CD1c-positive myeloid dendritic cell (primary cell): ENCODE data around the gene THAP4.
A peak's percentile ranks its signal among the peaks of the same experiment; 100 is the strongest.

Experiments used
- DNase-seq: peaks from one replicate; pipeline ENCODE4 v3.0.0-alpha.2; 2016; ENCODE audit errors: extremely low spot score

THAP4 gene

DNA sequence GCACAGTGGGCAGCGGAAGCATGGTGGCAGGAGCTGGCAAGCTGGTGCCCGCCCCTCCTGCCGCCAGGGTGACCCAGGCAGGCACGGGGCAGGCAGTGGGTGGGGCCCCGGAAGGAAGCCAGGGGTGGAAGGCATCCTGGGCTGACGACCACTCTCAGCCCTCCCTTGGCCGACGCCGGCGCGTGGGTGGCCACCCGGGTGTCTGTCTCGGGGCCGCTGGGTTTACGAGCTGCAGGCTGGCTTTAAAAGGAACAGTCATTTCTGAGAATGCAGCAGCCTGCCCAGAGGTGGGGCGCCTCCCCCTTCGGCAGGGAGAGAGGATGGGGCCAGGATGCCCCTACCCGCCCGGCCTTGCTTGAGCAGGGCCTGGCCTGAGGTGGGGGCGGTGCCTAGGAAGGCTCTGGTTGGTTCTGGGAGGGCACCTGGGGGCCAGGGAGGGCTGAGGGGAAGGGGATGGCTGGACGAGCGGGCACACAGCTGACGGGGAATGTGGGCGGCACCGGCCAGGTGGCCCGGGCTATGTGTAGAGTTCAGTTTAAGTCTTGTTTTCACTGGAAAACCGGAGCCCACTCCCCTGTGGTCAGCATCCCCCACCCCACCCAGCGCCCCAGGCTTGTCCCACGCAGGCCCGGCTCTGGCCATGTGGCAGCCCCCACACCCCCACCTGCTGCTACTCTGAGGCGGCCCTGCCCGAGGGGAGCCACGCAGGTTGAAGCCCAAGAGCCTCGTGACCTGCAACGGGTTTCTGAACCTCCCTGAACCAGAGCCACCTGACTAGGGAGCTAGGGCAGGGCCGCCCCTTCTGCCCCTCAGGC lies 72.2 kb downstream of the THAP4 start:
- no peak for DNase-seq

DNA sequence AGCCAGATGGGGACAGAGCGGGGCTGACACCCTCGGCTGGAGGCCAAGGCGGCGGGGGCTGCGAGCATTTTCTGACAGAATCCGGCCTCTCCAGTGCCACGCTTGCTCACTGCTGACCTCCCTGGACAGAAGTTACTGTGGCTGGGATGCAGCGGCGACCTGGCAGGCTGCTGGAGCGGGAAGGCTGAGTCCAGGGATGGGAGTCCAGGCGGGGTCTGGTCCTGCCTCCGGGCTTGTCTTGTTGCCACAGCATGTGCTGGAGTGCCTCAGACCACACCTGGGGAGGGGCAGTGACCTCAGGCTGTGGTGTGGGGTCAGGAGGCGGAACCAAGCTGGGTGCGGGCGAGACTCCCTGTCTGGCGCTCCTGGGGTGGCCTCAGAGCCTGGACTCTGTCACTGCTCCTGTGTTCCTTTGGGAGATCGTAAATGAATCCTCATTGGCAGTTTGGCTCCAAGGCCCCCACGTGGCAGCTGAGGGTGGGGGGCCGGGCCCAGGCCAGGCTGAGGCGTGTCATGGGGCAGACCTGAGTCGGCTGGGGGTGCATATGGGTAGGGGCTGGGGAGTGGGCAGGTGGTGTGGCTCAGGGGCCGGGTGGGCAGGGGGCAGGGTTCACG lies 72.9 kb downstream of the THAP4 start:
- DNase-seq = no peak

DNA sequence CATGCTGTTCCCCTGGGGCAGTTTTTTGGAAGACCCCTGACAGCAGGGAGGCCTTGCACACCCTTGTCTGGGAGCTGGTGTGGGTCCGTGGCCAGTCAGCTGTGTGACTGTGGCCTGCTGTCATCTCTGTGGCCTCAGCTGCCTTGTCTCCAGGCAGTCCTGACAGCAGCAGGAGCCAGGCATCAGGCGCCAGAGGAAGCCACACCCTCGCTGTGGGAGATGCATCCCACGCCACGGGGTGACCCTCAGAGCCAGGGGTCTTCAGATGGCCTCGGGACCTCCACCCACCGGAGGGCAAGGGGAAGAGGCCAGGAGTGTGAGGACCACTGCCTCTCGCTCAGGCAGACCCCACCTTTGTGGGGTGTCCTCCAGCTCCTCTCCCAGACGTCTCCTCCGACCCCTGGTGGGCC lies 73.4 kb downstream of the THAP4 start:
- no peak for DNase-seq

DNA sequence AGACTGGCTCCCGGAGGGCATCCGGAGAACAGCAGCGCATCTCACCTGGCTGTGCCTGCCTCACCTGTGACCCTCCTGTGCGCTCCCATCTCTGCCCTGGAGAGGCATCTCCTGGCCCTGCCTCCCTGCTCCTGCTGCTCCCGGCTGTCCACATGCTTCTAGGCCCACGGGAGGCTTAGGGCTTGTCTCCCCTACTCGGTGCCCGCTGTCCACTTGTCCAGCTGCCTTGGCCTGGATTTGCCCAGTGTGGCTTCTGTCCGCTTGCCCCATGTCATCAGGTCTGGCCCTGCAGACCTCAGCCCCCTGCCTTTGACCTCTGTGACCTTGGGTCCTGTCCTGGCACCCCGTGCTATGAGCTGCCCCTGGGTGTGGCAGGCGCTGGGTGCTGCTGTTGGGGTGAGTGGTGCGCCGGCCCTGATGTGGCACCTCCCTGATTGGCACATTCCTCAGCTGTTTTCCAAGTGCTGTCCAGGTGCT lies 73.9 kb downstream of the THAP4 start:
- no peak for DNase-seq

DNA sequence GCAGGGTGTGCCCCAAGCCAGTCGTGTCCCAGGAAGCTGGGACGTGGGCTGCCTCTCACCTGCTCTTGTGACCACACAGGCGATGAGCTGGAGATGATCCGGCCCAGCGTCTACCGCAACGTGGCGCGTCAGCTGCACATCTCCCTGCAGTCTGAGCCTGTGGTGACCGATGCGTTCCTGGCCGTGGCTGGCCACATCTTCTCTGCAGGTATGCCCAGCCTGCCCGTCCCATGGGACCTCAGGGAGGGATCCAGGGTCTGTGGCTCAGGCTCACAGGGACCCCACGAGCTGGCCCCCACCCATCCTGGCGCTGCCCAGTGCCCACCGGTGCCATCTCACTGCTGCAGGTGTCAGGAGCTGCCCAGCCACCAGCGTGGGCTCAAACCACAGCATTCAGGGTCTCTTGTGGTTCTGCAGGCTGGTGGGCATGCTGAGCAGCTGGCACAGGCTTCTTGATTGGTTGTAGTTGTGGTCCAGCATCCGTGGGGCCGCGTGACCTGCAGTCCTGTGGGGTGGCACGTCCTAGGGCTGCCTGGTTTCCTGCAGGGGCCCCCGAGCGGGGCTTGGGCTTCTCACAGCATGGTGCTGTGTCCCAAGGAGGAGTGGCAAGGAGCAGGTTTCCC lies 74.6 kb downstream of the THAP4 start:
- no peak for DNase-seq

DNA sequence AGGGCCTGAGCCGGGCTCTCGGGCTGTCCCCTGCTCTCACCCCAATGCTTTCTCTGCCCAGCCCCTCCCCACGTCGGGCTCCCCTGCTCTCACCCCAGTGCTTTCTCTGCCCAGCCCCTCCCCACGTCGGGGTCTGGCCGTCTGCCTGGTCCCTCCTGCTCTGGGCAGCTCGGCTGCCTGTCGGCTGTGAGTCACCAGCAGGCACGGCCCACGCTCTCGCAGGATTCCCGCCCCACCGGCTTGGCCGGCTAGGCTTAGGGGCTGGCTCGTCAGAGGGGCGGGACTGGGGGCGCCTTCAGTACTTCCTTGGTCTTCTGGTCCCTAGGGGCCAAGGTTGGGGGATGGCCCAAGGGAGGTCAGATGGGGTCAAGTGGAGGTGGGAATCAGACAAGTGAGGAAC lies 75.1 kb downstream of the THAP4 start:
- no peak for DNase-seq

DNA sequence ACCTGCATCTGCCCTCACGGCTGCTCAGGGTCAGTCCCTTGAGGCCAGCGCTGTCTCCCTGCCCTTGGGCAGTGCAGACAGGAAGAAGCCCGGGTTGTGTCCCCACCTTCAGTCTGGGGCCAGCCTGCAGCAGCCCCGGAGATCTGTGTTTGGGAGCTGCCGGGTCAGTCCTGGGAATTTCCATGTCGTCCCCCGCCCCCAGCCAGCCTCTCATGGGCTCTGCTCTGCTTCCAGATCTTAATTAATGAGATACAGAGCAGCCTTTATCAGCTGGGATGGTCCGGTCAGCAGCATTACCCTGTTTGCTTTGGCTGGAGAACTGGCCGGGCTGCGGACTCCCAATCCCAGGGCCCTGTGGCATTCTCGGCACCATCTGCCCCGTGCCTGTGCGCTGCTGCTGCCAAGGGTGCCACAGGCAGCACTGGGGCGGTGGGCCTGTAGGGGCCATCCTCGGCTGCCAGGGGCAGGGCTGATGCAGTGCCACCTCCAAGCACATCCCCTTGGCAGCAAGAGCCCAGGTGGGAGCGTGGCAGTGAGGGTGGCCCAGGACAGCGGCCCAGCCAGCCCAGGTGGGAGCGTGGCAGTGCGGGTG lies 76.0 kb downstream of the THAP4 start:
- no peak for DNase-seq

DNA sequence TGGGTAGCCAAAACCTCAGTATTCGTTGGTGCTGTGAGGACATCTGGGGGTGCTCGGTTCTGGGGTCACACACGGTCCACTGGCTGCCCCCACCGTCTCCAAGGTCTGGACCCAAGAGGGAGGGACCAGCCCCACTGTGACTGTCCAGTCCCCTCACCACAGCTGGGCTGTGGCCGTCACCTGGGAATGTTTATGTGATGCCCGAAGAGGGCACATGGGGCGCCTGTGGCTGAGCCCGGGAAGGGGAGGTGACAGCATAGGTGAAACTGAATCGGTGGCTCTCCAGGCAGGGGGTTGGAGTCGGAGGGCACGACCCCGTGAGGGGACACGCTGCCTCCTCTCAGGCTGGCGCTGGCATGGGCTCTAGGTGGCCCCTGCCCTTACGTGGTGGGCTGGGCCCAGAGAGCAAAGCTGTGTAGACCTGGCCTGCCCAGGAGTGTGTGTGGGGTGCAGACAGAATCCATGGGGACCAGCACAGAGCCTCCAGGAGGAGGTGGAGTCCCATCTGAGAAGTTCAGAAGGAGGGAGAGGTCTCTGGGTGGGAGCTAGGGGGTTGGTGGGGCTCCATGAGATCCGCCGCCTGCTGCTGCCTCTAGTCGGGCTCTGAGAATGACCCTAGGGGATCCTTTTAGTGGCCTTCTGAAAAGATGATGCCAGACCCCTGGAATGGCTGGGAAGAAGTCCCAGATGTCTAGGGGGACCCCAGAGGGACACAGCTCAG lies 76.6 kb downstream of the THAP4 start:
- no peak for DNase-seq

DNA sequence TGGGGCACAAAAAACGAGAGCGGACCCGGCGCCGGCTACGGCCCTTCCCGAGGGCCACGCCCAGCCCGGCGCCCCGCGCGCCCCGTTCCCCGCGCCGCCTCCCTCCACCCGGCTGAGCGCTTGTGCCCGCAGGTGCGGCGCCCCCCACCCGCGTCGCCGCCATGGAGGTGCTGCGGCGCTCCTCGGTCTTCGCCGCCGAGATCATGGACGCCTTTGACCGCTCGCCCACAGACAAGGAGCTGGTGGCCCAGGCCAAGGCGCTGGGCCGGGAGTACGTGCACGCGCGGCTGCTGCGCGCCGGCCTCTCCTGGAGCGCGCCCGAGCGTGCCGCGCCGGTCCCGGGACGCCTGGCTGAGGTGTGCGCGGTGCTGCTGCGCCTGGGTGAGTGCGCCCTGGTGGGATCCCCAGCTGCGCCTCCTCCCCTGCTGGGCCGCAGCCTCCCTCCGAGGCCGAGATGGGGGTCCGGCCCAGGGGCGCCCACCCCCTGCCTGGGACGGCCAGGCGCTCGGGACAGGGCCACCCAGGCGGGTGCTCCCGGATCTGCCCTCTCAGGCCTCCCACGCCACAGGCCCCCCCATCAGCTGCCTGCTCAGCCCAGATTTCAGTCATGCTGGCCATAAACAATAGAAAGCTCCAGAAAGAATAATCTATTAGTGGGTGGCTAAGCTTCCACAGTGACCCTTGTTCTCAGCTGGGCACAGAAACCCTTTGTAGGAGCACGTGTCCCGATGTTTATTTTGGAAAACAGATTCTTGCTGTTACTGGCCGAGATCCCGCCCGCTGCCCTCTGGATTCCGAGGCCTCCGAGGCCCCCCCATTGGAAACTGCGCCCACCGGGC lies 77.4 kb downstream of the THAP4 start:
- no peak for DNase-seq

DNA sequence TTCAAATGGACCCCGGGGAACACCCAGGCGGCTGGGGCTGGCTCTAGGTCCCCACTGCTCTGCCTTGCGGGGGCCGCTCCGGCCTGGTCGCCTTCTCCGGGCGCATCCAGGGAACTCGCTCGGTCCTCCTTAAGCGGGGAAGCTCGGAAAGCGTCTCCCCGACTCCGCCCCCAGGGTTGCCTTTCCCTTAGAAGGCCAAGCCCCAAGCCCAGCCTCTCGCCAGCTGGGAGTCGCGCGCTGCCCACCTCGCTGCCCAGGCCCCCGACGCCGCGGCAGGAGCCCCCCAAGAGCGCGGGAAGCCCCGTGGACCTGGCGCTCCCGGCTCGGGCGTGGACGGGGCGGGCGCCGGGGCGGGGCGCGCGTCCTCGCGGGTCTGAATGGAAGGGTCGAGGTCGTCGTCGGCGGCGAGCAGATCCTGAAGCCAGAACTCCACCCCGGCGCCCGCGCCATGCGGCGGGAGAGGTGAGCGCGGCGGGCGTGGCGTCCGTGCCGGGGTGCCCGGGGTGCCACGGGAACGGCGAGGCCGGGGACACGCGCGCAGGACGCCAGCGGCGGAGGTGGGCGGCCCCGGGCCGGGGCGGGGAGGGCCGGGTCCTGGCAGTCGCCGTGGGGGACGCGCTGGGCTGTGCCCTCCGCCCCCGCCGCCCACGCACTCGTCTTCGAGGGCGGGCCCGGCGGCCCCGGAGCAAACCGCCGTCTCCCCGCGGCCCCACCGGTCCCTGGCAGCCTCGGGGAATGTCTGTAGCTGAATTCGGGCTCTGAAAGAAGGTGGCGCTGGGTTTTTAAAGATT lies 78.2 kb downstream of the THAP4 start, which contains the start of gene BOK:
Gene BOK (plus strand): TSS at position 214 of the 791 bp plus-strand sequence. CDS start 739 bp downstream, outside the sequence.
- peak; percentile 10 for DNase-seq

DNA sequence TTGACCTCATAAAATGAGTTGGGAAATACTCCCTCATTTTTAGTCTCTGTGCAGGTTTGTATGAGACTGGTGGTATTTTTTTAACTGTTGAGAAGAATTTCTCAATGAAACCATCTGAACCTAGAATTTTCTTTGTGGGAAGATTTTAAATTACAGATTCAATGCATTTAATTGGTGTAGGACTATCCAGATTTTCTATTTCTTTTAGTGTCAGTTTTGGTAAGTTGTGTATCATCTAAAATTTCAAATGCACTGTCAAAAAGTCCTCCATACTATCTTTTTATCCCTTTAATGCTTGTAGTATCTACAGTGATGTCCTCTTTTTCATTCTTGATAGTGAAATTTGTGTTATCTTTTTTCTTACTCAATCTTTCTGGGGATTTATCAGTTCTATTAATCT lies 80.2 kb downstream of the THAP4 start:
- DNase-seq = no peak

DNA sequence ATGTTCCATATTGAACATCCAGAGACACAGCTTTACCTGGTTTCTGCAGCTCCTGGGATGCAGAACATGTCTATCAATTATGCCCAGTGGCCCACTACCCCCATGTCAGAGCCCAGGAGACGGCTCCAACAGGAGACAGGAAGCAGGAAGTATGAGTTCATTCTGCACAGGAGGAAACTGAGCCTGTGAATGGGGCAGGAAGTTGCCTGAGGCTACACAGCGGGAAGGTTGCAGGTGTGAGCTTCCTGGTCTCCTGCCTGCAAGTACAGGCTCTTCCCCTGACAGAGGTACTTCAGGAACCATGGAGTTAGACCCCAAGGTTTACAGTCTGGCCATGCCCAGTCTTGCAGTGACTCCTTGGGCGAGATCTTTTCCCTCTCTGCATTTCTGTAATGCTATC lies 81.2 kb downstream of the THAP4 start:
- no peak for DNase-seq

DNA sequence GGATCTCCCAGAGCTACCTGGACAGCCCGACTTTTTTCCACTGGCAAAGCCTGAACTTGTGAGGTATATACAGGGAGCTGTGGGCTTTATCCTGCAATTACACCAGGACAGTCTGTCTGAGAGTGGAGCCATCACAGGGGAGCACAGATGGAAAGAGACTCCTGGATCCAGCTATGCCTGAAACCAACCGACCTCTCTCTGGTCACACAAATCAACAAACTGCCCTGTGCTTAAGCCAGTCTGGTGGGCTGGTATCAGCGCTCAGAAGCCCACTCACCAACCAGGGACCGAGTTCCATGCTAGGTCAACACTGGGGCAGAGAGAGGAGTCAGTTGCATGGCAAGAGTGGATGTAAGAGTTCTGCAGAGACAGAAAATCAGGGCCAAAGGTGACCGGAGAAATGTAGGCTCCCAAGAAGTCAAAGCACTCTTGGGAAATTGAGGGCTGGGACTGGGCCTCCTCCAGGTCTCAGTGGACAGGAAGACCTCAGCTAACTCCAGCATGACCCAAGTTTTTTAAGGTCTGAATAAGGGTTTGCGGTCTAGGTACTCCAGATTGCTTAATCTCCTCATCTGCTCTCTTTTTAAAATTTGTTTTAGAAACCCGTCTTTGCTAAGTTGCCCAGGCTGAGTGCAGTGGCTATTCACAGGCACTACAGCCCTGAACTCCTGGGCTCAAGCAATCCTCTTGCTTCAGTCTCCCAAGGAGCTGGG lies 82.2 kb downstream of the THAP4 start:
- DNase-seq = no peak

DNA sequence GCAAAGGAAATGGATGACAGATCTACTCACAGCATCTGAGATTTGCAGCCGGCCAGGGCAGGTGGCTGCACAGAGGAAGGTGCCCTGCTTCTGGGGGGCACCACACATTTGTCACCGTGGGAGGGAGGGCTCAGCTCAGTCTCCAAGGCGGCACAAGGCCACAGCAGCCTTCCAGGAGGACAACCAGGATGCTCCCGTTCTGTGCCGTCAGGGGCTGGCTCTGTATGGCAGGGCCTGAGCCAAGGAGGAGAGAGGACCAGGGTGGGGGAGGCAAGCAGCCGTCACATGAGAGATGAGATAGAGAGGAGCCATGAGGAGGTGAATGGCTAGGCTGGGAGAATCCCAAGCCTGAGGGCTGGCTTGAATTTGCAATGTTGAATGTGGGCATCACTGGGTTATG lies 83.0 kb downstream of the THAP4 start:
- DNase-seq = no peak

DNA sequence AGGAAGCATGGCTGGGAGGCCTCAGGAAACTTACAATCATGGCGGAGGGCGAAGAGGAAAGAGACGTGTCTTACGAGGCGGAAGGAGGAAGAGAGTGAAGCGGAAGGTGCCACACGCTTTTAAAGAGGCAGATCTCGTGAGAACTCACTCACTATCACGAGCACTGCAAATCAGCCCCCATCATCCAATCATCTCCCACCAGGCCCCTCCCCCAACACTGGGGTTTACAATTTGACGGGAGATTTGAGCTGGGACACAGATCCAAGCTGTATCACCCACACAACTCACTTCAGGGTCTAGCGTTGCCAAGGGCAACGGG lies 83.5 kb downstream of the THAP4 start:
- no peak for DNase-seq

DNA sequence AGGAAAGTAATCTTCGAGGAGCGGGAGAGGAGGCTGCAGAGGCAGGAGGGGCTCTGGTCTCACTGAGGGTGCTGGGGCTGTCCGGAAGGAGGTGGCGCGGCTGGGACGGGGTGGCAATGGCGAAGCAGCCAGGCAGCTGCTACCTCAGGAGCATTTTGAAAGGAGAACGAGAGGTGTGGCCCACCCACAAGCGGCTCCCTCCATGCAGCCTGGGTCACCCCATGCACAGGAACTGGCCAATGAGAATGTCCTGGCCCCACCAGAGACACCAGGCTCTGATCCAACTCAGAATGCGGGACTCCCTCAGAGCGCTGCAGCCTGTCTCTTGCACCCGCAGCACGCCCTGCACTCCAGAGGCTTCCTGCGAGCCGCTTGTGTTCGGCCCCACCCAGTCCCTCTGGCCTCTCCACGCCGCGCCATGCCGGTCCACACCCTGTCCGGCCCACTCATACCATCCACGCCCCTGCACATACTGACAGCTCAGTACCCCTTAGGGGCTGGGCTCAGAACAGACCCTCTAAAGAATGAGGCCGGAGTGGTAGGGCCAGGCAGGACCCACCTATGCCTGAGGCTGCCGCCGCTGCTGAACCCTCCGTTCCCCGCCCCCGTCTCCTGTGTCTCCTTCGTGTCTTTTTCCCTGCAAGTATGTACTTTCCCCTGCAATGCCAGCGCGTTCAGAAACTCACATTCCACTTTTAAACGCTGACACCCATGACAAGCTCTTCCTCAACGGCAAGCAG lies 84.8 kb downstream of the THAP4 start:
- DNase-seq = no peak

DNA sequence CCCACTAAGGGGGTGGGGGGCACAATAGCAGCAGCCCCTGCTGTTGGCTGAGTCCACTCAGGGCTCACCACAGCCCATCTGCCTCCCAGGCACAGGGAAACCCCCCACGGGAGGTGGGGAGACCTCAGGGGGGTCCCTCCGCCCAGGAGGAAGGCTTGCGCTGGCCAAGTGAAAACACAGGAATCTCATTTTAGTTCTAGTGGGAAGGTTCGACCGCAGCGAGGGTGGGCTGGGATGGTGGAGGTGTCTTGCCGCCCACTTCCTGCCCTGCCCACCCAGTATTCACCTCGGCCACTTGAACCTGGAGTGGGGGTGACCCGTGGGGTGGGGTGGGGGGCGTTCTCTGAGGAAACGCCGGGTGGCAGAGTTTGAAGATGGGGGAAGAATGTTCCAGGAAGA lies 85.4 kb downstream of the THAP4 start:
- no peak for DNase-seq

DNA sequence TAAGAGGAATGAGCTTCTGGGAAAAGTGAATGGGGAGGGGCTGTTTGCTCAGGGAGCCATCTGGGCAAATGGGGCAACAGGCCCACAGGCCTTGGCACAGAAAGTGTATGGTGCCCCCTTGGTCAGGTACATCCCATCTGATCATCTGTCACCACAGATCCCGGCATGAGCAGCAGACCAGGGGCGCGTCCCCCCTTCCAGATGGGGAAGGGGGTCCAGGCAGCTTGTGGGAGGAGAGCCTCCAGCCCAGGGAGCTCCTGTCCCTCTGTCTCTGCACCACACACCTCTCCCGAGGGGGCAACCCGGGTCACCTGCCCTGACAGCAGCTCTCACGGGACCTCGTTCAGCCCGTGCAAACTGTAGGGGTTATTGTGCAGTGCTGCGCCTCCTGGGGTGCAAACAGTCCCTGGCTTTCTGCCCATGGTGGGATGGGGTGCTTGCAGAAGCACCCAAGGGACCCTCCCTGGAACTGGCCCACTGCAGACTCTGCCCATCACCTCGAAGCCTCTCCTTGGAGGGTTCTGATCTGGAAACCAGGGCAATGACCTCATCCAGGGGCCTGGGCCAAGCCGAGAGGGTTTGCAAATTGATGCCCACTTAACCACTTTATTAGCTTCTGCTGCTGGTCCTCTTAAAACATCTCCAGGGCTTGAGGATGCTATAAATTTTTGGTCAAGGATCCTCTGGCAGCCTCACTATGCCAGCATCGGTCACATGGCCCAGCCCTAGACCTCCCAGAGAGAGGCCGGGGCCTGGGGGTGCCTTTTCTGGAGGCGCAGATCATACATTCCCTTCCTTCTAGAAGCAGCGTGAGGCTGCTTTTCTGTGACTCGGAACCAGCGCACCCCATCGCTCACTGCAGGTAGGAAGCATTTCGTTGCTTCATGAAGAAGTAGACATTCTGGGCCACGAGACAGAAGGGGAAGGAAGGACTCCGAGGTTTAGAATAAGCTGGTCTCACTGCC lies 86.1 kb downstream of the THAP4 start:
- no peak for DNase-seq
